HTERT RPE-1 (cell line): ENCODE data around the gene BPIFB2.

Experiments used
- in situ Hi-C: fragments of 300-500 bp; cut with MboI; formaldehyde crosslinking; loops from 4 replicates; pipeline ENCODE4 v1.14.3; 2020; ENCODE audit warnings: low sequenced_read_pairs

The BPIFB2 gene

DNA sequence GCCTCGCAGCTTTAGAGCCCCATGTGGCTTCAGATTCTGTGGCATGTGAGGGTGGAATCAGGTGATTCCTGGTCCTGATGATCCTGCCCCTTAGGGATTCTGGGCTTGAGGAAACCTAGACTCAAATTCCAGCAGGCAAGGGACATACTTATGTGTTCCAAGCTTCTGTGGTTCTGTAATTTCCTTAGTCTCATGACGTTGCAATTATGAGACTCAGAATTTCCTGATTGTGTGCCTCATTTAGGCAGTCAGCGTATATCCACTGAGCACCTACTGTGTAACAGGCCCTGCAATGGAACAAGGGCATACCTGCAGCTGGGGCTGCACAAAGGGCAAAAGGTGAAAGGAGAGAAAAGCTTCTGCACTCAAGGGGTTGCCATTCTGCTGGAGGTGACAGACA lies 60.3 kb downstream of the BPIFB2 start:
- in situ Hi-C loops, result no loop called here

DNA sequence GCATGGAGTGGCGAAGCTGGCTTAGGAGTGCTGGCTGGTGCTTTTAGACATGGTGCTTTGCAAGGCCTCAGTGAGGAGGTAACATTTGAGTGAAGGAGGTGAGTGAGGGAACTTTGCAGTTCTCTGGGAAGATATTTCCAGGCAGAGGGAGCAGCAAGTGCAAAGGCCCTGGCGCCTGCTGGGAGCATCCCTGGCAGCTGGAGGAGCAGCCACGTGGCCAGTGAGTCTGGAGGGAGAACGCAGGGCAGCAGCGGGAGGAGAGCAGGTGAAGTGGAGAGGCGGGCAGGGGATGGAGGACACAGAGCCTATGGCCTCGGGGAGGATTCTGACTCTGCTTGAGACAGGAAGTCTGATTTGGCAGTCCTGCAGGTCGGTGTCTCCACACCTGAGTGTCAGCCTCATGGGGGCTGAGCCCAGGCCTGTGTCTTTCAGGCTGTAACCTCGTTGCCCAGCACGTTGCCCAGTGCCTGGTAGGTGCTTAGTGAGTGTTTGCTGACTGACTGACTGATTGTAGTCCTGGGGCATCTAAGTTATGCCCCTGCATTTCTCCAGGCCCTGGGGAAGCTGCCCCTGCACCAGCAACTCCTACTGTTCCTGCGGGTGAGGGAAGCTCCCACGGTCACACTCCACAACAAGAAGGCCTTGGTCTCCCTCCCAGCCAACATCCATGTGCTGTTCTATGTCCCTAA lies 60.9 kb downstream of the BPIFB2 start:
- in situ Hi-C loops, result no loop called here

- in situ Hi-C loops, result no loop called here
These were observed 62.2 kb downstream of the BPIFB2 start for GRCh38 chr20:33069673-33070072.

DNA sequence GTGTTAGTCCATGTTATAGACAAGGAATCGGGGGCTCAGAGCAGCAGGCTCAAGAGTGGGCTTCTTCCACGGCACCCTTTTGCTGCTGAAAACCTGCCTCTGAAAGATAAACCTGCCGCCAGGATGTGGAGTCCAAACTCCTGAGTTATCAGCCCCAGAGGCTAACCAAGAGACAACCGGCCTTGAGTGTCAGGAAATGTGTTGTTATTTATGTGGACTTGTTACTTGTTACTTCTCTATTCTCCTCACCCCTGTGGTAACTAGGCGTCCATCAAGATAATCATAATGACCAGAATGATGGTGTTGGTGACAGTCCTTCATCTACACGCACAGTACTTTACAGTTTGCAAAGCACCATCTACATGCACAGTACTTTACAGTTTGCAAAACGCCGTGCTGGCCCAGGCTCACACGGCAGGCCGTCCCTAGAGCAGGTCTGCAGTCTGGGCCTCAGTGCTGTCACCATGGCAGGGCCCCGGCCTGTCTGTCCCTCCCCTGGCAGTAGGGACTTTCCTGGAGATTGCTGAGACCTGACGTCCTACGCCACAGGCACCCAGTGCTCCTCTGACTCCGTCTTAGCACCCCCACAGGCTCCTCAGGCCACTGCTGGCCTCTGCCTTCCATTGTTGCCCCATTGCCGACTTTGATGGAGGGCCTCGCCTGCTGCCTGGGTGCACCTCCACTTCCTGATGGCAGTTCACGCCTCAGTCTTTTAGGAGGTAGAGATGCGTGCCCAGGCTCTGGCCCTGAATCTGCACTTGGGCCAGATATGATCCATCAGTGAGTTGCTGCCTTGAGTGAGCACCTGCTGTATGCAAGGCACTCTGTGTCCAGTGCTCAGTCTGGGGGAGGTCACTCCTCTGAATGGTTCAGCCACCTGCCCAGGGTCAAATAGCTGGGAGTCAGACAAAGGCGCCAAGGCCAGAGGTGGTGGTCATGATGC lies 62.9 kb downstream of the BPIFB2 start:
- in situ Hi-C loops, result no loop called here

- in situ Hi-C loops, result no loop called here
These were observed 63.7 kb downstream of the BPIFB2 start for GRCh38 chr20:33071198-33071597.

GRCh38 chr20:33072362-33072761 lies 64.9 kb downstream of the BPIFB2 start:
- in situ Hi-C loops, result no loop called here

GRCh38 chr20:33072813-33073212 lies 65.3 kb downstream of the BPIFB2 start:
- in situ Hi-C loops, result no loop called here
